NCI-H2227 (cell line): Measurements from ENCODE around the gene TUBA8.
"Not testable (repeated sequence)": the region's sequence is repeated elsewhere in the genome, so short reads cannot be mapped to it uniquely, and the experiment has no call there.

Experiments
- DNase-seq: peaks from one replicate; lab custom pipeline; 2025; ENCODE audit not compliant: unreplicated experiment; lab: John Stamatoyannopoulos, UW

The TUBA8 gene

DNA sequence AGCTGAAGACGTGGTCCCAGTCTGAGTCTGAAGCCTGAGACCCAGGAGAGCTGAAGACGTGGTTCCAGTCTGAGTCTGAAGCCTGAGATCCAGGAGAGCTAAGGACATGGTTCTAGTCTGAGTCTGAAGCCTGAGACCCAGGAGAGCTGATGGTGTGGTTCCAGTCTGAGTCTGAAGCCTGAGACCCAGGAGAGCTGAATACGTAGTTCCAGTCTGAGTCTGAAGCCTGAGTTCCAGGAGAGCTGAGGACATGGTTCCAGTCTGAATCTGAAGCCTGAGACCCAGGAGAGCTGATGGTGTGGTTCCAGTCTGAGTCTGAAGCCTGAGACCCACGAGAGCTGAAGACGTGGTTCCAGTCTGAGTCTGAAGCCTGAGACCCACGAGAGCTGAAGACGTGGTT, 4.6 kb upstream of the TUBA8 start:
- DNase-seq = not testable (repeated sequence)

DNA sequence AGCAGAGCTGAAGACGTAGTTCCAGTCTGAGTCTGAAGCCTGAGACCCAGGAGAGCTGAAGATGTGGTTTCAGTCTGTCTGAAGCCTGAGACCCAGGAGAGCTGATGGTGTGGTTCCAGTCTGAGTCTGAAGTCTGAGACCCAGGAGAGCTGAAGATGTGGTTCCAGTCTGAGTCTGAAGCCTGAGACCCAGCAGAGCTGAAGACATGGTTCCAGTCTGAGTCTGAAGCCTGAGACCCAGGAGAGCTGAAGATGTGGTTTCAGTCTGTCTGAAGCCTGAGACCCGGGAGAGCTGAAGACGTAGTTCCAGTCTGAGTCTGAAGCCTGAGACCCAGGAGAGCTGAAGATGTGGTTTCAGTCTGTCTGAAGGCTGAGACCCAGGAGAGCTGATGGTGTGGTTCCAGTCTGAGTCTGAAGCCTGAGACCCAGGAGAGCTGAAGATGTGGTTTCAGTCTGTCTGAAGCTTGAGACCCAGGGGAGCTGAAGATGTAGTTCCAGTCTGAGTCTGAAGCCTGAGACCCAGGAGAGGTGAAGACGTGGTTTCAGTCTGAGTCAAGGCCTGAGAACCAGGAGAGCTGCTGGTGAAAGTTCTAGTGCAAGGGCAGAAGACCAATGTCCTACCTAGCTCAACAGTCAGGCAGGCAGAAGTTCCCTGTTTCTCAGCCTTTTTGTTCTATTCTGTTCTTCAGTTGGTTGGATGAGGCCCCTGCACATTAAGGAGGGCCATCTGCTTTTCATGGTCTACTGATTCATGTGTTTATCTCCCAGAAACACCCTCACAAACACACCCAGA, 3.9 kb upstream of the TUBA8 start:
- DNase-seq = not testable (repeated sequence)

DNA sequence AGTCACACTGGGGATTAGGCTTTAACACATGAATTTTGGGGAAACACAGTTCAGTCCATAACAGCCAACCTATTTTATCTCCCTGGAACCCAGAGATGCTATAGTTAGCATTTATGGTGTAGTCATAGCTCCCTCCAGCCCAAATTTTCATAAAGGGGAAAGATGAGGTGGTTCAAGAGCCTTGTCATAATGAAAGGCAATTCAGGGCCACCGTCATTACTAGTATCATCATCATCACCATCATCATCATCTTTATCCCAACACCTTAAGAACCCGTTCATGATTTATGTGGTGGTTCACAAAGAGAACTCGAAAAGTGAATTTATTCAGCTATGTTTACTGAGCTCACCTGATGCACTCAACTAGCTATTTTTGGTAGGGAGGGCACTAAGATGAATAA, 2.4 kb upstream of the TUBA8 start:
- DNase-seq = no peak

DNA sequence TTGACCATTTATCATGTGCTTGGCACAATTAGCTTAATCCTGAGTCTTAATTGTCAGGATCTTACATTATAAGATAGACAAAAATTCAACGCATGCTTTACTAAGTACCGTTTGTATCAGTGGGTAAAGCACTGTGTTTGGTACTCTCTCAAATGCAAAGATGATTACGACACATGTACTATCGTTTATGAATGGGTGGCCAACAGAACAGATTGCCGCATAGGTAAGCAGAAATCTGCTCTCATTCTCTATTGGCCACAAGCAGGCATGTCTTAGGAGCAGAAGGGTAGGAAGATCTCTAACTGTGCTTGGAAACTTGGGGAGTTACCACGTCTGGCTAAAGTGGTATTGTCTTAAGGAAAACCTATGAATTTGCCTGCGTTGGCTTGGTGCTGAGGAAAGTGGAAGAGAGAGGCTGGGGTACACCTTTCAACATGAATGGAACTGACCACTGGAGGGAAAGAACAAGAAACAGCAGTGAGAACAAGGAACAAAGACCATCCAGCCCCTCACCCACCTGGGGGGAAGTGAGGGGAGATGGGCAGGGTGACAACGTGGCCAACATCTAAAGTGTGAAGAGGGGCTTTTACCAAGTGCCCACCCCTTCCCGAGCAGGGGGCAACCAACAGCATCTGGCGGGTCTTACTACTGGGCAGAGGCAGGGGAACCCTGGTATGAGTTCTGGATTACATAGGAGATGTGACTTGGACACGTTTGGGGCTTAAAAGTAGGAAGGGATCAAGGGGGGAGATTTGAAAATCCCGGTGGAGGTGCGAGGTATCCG, 1.0 kb upstream of the TUBA8 start:
- DNase-seq = no peak

DNA sequence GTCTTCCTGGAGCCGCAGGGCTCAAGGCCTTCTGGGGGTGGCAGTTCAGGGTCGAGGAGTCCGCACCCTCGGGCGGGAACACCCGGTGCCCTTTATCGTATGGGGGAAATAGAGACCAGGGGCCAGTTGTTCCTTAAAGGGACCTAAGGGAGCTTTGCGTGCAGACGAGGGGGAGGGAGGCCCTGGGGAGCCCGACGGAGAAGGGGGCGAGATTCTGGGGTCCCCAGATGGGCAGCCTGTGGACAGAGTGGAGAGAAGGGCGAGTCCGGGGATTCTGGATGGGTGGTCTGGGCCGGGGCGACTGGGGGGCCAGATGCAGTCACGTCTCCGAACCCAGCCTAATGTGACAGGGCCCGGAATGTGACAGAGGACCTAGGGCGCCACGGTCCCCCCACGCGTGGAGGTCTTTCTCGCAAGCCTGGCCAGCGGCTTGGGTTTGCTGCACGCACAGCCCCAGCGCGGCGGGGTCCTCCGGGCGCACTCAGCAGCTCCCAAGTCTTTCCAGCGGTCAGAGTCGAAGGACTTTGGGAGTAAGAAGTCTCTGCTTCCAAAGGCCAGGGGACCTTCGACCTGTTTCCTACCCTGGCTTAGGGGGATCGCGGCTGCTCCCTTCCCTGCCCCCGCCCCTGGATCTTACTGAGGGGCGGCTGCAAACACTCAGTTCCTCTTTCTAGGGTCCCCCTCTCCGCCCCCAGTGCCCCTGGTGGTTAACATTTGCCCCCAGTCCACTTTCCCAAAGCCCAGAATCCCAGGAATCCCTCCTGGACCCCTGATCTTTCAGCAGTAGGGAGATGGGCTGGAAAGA, 547 bp downstream of the TUBA8 start:
- no peak for DNase-seq

DNA sequence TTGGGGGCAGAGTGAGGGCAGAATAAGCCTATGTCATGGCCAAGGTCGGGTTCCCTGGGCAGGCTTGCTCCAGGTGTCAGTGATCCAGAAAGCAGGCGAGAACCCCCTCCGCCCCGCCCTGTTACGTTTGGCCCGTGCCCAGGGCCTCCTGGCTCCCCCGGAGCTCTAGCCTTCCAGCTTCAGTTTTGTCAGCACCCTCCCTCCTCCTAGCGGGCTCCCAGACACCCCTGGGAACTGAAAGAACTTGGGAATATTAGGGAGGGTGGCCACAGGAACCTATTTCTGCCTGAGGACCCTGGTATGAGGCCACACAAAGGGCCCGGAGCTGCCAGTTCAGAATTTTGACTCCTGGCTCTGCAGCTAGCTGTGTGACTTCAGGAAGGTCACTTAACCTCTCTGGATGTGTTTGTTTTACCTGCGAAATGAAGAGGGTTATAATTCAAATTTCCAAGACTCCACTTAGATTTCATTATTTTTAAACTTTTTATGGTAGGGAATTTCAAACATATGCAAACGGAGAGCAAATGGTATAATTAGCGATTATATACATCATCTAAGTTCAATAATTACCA, 1.2 kb downstream of the TUBA8 start:
- DNase-seq = no peak

DNA sequence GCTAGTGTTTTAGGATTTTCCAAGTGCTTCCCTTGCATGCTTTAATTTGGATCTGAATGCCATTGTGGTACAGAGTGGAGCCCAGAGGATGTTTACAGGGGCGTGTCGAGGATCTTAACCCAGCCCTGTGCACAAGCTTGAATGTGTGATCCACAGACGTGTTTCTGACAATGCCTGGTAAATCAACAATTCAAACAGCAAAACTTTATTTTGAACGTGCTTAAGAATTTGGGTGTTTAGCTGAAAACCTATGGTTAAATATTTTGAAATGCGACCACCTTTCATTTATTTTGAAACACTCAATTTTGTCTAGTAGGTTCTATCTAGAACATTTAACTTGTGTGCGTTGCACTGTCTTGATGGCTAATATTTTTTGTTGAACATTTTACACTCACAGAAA, 1.8 kb downstream of the TUBA8 start:
- no peak for DNase-seq

DNA sequence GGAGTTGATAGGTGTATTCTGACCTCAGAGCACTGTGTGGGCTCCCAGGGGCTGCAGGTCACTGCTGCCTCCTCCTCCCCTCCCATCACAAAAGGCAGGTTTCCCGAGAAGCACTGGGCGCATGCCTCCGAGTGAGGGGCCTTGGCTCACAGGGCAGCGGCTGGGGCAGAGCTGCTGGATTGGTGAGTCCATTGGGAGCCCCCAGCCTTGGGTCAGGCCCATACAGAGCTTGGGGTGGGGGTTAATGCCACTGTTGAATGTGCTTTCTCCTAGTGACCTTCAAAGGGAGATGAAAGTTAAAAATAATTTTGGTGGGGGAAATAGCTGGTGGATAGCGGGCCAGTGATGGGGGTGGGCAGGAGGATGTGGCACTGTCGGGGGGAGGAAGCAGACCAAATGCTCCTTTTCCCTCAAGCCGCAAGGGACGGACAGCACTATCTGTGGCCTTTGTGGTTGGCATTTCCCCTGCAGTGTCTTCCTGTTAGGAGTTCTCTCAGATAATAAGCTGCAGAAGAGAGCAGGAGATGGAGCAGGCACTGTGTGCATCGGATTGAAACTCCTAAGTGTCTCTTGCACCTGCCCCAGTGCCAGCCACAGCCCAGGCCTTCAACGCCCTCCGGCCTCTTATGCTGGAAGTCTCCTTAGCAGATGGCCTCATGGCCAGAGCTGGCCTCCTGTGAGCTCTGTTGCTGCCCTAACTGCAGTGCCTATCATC, 3.2 kb downstream of the TUBA8 start:
- DNase-seq = no peak

DNA sequence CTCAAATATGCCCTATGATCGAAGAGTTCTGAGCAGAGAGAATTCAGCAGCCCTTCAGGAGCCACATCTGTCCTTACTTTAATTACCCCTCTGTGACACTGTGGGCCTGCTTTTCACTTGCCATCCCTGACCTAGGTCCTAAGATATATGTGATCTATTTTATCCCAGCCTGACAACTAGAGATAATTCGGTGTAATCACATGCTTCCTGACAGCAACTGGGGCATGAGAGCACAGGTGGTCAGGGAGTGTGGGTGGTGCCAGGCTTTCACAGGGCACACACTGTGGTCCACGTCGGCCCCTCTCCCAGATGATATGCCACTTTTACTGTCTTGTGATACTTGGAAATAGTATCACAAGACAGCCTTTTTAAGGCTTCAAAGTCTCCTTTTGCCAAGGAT, 3.9 kb downstream of the TUBA8 start:
- peak; percentile 33 for DNase-seq

DNA sequence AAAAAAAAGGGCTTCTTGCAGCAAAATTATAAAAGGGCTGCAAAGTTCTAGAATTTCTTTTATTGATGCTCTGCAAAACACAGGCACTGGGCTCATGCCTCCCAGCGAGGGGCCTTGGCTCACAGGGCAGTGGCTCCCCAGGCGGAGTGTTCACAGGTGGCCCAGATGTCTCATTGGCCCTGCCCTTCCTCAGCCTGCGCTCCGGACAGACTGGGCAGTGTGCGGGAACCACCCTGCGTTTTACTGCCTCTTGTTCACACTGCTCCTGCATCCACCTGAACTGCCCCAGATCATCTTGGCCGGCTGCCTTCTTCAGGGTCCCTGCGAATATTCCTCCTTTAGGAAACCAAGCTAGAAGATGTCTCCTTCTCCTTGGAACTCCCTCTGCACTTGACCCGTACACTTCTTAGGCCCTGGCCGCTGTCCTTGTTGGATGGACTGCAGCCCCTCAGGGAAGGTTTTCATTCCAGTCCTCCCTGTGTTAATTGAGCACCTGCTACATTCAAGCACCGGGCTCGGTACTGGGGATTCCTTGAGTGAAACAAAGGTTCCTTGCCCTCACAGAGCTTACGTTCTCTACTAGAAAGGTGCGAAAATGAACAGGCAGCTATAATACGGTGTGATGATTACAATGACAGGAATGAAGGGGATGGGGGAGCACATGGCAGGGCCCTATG, 4.5 kb downstream of the TUBA8 start:
- no peak for DNase-seq

DNA sequence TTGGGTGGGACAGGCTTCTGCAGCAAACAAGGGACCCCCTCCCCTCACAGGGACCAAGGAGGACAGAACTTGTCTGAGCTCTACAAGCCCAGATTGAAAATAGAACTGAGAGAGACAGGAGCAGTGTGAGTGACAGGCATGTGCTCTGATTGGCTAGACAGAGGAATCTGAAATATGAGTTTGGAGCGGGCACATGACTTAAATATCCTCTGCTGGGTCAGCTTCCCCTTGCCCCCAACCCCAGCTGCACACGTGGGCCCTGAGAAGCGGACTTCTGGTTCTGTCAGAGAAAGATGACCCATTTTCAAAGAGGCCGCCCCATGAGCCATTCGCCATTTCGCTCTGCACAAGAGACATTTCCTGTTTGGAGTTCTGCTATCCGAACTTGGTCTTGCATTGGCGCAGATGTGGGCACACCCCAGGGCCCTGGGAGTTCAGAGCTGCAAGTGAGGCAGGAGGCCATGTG, 5.3 kb downstream of the TUBA8 start:
- no peak for DNase-seq

DNA sequence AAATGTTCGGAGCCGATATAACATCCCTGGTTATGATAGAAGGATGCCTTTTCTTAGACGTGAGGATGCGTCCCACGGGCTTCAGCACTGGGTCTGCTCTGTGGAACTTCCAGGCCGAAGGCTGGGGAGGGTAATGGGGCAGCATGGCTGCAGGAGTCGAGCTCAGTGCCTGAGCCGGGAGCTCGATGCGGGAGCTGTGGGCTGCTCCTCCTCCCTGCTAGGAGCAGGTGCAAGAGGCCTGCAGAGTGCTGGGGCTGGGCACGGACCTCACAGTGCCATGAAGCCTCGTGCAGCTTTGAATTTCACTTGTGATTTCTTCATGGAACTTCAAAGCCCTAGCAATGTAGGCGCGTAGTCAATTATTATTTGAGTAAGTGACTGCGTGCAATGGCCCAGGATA, 6.0 kb downstream of the TUBA8 start:
- DNase-seq = no peak

DNA sequence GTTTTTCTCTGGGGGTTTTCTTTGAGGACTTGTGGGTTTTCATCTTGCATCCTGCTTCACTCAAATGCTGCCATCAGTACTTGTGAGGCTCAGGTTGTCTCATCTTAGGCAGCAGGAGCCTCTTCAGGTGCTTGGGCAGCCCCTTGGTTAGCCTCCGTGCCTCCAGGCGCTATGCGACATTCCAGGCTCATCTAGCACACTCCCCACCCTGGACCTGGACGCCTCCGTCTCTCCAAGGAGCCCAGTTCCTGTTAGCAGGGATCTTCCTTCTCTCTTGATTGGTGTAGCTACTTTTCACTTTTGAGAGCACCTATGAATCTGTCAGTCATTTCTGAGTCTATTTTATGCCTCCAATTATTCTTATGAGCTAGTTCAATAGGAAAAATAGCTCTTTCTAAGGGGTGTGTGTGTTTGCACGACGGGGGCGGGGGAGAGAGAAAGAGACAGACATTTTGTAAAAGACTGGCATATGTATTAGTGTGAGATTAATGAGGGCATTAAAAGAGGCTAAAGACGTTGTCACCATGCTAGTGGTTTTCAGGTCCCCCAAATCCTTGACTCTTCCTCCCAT, 7.8 kb downstream of the TUBA8 start:
- no peak for DNase-seq

DNA sequence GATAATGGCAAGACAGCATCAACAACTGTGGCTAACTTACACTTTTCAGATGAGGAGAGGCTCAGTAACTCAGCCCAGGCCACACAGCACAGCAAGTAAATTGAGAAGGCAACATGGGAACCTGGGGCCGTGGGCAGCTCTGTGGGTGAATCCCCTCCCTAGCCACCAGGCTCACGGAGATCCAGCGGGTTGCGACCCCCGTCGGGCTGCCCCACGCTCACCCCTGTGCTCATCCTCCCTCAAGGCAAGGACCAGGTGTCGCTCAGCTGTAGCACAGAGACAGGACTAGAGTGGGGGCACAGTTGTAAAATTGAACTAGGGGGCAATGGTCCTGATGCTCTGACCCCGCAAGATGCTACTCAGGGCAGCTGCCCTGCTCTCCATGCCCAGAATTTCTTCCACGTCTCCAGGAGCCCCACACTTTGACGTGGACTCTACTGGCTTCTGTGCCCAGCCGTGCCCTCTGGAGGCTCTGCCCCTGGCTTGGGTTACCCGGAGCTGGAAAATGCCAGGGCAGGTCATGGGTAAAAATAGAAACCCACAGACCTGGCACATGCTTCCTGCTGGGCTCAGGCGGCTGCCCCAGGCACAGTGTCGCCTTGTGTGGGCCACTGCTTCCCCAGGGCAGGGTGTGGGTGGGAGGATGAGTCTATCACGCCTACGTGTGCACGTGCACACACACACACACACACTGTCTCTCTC, 9.0 kb downstream of the TUBA8 start:
- DNase-seq = no peak

DNA sequence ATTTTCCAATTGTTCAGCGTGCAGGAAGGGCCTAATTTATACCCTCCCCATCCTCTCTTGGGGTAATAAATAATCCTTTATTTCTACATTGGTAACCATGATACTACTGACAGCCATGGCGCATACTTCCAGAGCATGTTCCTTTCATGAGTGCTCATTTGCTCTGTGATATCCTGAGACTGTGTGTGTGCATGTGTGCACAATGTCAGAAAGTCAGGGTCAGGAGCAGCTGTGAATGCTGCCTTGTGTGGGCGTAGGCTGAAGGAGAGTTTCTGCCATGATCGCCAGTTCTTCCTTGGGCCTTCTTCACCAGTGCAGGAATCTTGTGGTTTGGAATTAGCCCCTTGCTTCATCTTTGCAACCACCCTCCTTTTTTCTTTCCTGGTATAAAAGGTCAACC, 10.2 kb downstream of the TUBA8 start:
- no peak for DNase-seq

DNA sequence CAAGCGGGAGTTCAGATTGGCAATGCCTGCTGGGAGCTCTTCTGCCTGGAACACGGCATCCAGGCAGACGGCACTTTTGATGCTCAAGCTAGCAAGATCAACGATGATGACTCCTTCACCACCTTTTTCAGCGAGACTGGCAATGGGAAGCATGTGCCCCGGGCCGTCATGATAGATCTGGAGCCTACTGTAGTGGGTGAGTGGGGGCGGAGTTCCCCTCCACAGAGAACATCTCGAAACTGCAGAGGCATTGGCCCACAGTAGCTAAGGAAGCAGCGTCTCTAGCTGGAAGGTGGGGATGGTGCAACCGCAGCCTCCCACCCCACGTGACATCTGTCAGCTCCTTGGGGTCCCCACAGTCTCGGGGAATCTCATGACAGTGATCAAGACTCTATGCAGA, 10.9 kb downstream of the TUBA8 start:
- DNase-seq = no peak

DNA sequence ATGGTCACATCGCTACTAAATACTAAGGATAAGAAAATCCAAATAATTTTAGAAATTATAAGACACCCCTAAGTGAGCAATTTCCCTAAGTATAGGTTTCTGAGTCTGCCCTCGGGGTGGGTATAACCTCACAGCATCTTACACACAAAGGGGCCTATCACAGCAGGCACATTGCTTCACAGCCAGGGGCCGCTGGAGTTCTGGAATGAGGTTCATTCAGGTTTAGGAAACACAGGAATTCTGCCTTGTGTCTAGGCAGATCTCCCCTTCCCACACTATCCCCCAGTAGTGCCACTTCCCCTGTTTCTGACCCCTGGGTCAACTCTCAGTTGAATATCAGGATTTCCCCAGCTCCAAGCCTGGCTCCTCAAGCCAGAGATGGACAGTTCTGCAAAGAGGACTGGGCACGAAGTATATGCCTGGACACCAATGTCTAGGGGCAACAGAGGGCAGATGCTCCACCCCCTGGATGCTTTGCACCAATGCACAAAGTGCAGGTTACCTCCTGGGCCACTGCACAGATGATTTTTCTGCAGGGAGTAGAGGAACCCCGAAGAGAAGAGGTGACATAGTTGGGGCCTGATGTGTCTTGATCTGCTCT, 11.4 kb downstream of the TUBA8 start:
- DNase-seq = no peak

DNA sequence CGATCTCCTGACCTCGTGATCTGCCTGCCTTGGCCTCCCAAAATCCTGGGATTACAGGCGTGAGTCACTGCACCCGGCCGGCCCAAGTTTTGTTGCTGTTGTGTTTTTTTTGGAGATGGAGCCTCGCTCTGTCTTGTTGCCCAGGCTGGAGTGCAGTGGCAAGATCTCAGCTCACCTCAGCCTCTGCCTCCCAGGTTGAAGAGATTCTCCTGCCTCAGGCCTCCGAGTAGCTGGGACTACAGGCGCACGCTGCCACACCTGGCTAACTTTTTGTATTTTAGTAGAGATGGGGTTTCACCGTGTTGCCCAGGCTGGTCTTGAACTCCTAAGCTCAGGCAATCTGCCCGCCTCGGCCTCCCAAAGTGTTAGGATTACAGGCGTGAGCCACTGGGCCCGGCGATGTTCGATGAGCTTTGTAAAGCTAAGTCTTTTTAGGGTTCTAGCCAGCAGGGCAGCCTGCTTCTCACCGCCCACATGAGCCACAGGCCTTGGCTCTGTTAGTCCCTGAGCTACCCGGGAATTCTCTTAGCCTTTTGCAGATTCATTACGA, 12.9 kb downstream of the TUBA8 start:
- DNase-seq = not testable (repeated sequence)
